GM18858 (cell line): ENCODE data around the gene RPLP2.

Experiments used
- ATAC-seq: cut with Tn5 transposase; IDR thresholded peaks from one replicate; pipeline ENCODE4 v1.9.1; 2021; ENCODE audit not compliant: unreplicated experiment

RPLP2 gene

GRCh38 chr11:773425-773824 is 36.3 kb upstream of the RPLP2 start:
- ATAC-seq: no peak

GRCh38 chr11:773830-774229 is 35.9 kb upstream of the RPLP2 start:
- no peak for ATAC-seq

- ATAC-seq: no peak
Observed at GRCh38 chr11:774873-775592, 34.7 kb upstream of the RPLP2 start.

GRCh38 chr11:776263-776560 is 33.6 kb upstream of the RPLP2 start:
- ATAC-seq: no peak

- peak; percentile 21 for ATAC-seq
Observed at GRCh38 chr11:776561-777287, 33.0 kb upstream of the RPLP2 start.

GRCh38 chr11:777288-778255 is 32.2 kb upstream of the RPLP2 start, which contains the start of gene GATD1:
TSS of gene GATD1 (minus strand) at chr11:777487. CDS start at chr11:777462, 25 bp downstream.
- peak; percentile 48 for ATAC-seq

GRCh38 chr11:778976-779954 is 30.5 kb upstream of the RPLP2 start:
- no peak for ATAC-seq

GRCh38 chr11:779955-780532 is 29.7 kb upstream of the RPLP2 start:
- ATAC-seq: no peak

GRCh38 chr11:782264-783174 is 27.2 kb upstream of the RPLP2 start:
- ATAC-seq: no peak

GRCh38 chr11:783581-784015 is 26.2 kb upstream of the RPLP2 start:
- no peak for ATAC-seq

GRCh38 chr11:786235-787083 is 23.3 kb upstream of the RPLP2 start:
- ATAC-seq: no peak

GRCh38 chr11:787084-787675 is 22.6 kb upstream of the RPLP2 start:
- no peak for ATAC-seq

GRCh38 chr11:788009-788640 is 21.6 kb upstream of the RPLP2 start:
- ATAC-seq: no peak

- ATAC-seq: no peak
Observed at GRCh38 chr11:788953-789940, 20.5 kb upstream of the RPLP2 start.

- ATAC-seq: no peak
Observed at GRCh38 chr11:789943-790342, 19.8 kb upstream of the RPLP2 start, which contains the start of gene CEND1. TSS of gene CEND1 (minus strand) at chr11:790090. CDS start at chr11:788576, 1,514 bp downstream.
